Limb (tissue), 2 donors: Measurements from ENCODE around the gene HSPD1.

Experiments used
- DNase-seq, 2 donors: peaks; one replicate each; pipeline ENCODE4 v3.0.0-alpha.2; 2016; ENCODE audit errors: extremely low spot score in 2 of 2

HSPD1 gene

GRCh38 chr2:197499594-197500502 is at the start of gene HSPD1, which contains the start of gene HSPE1:
Gene HSPD1 (minus strand): TSS chr2:197499840. CDS start chr2:197498848, 992 bp downstream.
Gene HSPE1 (plus strand): TSS chr2:197500379. CDS start chr2:197500437, 58 bp downstream.
- DNase-seq, result peak; percentile 98

GRCh38 chr2:197548582-197548981 is 48.9 kb upstream of the HSPD1 start:
- no peak for DNase-seq

- DNase-seq, result no peak
These were observed 47.7 kb upstream of the HSPD1 start for GRCh38 chr2:197547163-197547900.

GRCh38 chr2:197543206-197543605 is 43.6 kb upstream of the HSPD1 start:
- no peak for DNase-seq

- DNase-seq, result no peak
These were observed 40.1 kb upstream of the HSPD1 start for GRCh38 chr2:197539734-197540133.

- no peak for DNase-seq
These were observed 38.8 kb upstream of the HSPD1 start for GRCh38 chr2:197538412-197538811.

GRCh38 chr2:197517150-197517549 is 17.5 kb upstream of the HSPD1 start:
- DNase-seq, result no peak

GRCh38 chr2:197516393-197516761 is 16.7 kb upstream of the HSPD1 start:
- DNase-seq, result no peak

- DNase-seq, result peak; percentile 95 to 98
These were observed 16.2 kb upstream of the HSPD1 start, which contains the start of gene MOB4 for GRCh38 chr2:197515739-197516392. Gene MOB4 (plus strand): TSS chr2:197516066. CDS start chr2:197516087, 21 bp downstream.

- DNase-seq, result peak in 1 of 2 donors; percentile 10
These were observed 15.7 kb upstream of the HSPD1 start for GRCh38 chr2:197515315-197515738.

- DNase-seq, result no peak
These were observed 15.1 kb upstream of the HSPD1 start for GRCh38 chr2:197514754-197515153.

- no peak for DNase-seq
These were observed 14.3 kb upstream of the HSPD1 start for GRCh38 chr2:197513915-197514314.

- DNase-seq, result no peak
These were observed 7.0 kb upstream of the HSPD1 start for GRCh38 chr2:197506658-197507057.

GRCh38 chr2:197504512-197504911 is 4.9 kb upstream of the HSPD1 start:
- DNase-seq, result no peak

GRCh38 chr2:197504000-197504399 is 4.4 kb upstream of the HSPD1 start:
- DNase-seq, result no peak

GRCh38 chr2:197502685-197503084 is 3.0 kb upstream of the HSPD1 start:
- no peak for DNase-seq

GRCh38 chr2:197502201-197502600 is 2.6 kb upstream of the HSPD1 start:
- no peak for DNase-seq

- peak in 1 of 2 donors; percentile 8 for DNase-seq
These were observed 977 bp upstream of the HSPD1 start for GRCh38 chr2:197500503-197501131.

- DNase-seq, result peak; percentile 35 to 71
These were observed 575 bp downstream of the HSPD1 start for GRCh38 chr2:197498937-197499593.

- DNase-seq, result no peak
These were observed 1.3 kb downstream of the HSPD1 start for GRCh38 chr2:197498235-197498936.
